ENCODE results near the gene SHPK. TPM values are rescaled to one million over a fixed set of nuclear protein-coding genes. Genes with fewer than 3 reads are reported as not detected.

The SHPK gene
- total RNA-seq, 1 donor: 15.0 TPM

DNA sequence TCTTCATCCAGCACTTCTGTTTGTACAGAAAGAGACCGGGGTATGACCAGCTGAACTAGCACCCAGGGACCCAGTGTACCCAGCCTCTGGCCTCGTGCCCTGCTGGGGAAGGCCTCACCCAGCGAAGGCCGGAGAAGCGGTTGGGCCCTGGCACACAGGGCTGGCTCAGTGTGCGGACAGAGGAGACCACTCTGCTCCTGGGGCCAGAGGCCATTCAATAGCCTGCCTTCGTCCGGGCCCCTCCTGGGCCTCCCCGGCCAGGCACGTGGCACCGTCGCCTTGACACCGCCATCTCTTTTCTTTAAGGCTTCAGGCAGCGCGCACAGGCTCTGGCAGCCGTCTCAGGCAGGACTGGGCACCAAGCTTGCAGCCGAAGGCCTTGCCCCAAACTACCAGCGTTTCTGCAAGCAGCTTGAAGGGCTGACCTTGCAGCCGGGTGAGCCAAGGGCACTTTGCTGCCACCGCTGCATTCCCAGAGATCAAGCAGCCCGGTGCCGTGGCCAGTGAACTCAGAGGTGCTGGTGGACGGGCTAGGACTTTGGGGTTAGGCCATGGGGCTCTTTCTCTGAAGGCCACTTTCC, 24.4 kb upstream of the SHPK start:
- no peak for DNase-seq (ENCODE audit: low read depth)
- no peak overlapping the region for H3K4me3 ChIP-seq (ENCODE audit: low read depth, low read length)
- TF ChIP-seq, protein P1, sequence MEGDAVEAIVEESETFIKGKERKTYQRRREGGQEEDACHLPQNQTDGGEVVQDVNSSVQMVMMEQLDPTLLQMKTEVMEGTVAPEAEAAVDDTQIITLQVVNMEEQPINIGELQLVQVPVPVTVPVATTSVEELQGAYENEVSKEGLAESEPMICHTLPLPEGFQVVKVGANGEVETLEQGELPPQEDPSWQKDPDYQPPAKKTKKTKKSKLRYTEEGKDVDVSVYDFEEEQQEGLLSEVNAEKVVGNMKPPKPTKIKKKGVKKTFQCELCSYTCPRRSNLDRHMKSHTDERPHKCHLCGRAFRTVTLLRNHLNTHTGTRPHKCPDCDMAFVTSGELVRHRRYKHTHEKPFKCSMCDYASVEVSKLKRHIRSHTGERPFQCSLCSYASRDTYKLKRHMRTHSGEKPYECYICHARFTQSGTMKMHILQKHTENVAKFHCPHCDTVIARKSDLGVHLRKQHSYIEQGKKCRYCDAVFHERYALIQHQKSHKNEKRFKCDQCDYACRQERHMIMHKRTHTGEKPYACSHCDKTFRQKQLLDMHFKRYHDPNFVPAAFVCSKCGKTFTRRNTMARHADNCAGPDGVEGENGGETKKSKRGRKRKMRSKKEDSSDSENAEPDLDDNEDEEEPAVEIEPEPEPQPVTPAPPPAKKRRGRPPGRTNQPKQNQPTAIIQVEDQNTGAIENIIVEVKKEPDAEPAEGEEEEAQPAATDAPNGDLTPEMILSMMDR (IDR thresholded peaks at IDR 0.05; ENCODE audit: insufficient read depth, low read length): no peak

DNA sequence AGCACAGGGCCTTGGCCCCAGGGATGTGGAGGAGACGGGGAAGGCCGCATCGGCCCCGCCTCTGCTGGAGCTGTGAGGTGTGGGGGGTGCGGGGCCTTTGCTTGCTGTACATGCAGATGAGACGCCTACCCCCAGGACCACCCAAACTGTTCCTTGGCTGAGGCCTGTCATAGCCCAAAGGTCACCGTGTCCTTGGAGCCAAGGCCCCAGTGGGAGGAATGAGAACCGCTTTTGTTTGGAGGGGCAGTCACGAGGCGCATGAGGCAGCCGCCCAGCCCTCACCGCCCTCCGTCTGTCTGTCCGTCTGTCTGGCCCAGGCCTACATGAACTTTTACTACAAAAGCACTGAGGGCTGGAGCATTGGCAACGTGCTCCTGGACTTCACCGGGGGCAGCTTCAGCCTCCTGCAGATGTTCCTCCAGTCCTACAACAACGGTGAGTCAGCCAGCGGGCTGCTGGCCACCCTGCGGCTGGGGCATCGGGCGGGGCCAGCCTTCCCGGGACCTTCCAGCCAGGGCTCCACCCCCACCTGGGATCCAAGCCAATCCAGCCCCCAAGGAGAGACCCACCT, 23.6 kb upstream of the SHPK start:
- H3K4me3 ChIP-seq (ENCODE audit: low read depth, low read length): no peak overlapping the region
- DNase-seq (ENCODE audit: low read depth): peak; percentile 97
- TF ChIP-seq, protein P1 (IDR thresholded peaks at IDR 0.05; ENCODE audit: insufficient read depth, low read length): peak; percentile 51

DNA sequence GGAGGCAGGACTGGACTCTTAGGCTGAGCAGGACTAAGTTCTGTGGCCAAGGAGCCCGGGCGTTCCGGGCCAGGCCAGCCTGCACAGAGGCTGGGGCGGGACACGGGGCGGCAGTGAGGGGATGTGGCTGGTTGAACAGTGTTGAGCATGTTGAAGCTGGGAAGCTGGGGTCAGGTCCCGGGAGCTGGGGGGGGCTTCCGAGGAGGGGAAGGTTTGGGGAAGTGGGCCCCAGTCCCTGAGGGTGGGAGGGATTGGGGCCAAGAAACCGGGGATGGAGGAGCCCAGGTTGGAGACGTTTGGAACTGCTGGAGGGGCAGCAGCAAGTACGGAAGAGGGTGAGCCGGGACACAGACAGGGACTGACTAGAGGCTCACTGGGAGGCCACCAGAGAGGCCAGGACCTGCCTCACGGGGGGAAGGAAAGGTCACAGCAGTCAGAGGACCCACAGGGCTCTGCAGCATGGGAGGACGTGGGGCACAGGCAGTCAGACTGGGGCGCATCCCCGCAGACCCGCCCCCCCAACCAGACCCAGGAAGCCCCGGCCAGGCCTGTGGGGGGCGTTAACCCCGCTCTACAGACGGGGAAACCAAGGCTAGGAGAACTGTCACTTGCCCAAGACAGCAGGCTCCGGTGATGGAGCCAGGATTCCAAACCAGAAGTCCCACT, 22.9 kb upstream of the SHPK start:
- TF ChIP-seq, protein P1 (IDR thresholded peaks at IDR 0.05; ENCODE audit: insufficient read depth, low read length): no peak
- H3K4me3 ChIP-seq (ENCODE audit: low read depth, low read length): no peak overlapping the region
- no peak for DNase-seq (ENCODE audit: low read depth)

DNA sequence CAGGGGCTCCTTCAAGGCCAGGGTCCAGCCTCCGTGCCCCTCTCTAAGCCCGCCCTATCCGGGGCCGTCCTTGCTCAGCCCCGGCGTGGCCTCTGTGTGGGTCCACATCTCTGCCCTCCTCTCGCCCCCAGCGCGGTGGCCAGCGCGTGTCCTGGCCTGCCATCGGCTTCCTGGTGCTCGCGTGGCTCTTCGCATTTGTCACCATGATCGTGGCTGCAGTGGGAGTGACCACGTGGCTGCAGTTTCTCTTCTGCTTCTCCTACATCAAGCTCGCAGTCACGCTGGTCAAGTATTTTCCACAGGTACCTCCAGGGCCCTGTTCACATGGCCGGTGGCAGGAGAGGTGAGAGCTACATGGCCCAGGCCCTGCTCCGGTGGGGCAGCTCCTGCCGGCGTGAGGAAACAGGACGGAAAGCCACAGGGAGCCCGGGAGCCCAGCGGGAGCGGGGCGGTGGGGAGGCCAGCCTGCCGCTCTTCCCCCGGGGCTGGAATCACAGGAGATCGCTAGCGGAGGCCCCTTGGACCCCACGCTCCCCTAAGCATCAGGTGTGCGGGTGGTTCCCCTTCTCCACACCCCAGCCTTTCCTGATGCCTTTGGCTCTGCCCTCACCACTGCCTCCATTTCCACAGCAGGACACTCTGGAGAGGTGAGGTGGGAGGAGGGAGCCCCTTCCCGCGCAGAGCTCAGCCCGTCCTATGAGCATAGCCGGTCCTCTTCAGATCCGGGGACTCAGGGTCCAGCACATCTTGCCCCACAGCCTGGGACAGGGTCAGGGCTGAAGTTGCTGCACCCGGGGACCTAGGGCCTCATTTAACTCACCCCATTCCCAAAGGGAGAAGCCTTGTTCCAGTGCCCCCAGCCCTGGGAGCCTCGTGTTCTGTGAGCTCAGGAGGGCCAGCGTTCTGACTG, 22.1 kb upstream of the SHPK start:
- TF ChIP-seq, protein P1 (IDR thresholded peaks at IDR 0.05; ENCODE audit: insufficient read depth, low read length): no peak
- DNase-seq (ENCODE audit: low read depth): no peak
- no peak overlapping the region for H3K4me3 ChIP-seq (ENCODE audit: low read depth, low read length)

DNA sequence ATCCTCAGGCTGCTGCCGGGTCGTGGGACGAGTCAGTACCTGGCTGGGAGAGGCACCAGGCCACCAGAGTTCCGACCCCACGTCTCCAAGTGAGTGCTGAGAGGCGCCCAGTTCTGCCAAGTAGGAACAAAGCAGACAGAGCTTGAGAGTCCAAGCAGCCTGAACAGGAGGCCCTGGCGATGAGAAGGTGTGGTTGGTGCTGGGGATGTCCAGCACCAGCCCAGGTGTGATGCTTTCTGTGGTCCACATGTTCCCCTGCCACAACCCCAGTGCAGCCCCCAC, 21.5 kb upstream of the SHPK start:
- H3K4me3 ChIP-seq (ENCODE audit: low read depth, low read length): no peak overlapping the region
- TF ChIP-seq, protein P1 (IDR thresholded peaks at IDR 0.05; ENCODE audit: insufficient read depth, low read length): no peak
- DNase-seq (ENCODE audit: low read depth): no peak

DNA sequence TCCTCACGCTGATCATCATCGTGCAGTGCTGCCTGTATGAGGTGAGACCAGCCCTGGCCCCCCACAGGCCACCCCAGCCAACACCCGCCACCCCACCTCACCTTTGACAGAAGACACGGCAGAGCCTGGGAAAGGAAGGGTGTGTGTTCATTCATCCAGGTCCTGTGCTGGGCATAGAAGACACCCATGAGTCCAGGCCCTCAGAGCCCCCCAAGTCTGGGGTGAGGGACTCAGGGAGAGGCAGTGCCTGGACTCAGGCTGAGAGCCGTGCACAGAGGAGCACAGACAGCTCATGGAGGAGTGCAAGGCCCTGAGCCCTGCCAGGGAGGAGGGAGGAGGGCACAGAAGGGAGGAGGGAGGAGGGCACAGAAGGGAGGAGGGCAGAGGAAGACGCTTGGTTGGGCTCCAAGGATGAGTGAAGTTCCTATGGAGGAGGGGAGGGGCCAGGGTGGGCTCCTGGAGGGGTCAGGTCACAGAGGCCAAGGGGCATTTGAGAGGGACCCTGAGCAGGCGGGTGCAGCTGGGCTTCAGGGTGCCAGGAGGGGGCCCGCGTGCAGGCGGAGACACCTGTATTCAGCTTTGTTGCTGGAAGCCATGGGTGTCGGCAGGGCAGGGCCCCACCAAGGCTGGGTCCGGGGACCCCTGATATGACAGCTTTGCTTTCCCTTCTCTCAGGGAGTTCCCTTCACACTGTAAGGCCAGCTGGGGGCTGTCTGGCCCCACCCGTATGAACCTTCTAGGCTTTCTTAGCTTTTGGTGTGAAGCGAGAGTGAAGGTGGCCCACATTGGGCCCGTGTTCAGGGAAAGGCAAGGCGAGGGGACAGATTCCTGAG, 20.9 kb upstream of the SHPK start:
- DNase-seq (ENCODE audit: low read depth): no peak
- TF ChIP-seq, protein P1 (IDR thresholded peaks at IDR 0.05; ENCODE audit: insufficient read depth, low read length): no peak
- no peak overlapping the region for H3K4me3 ChIP-seq (ENCODE audit: low read depth, low read length)
